ENCODE measurements around the gene UBTD2.
A peak's percentile ranks its signal among the peaks of the same experiment; 100 is the strongest.

Gene UBTD2

GRCh38 chr5:172311026-172311425, 27.5 kb upstream of the UBTD2 start:
- no peak overlapping the region for H2AK5ac ChIP-seq (ENCODE audit: low read depth, low read length)
- no peak overlapping the region for H4K8ac ChIP-seq (ENCODE audit: low read depth, low read length)
- H3K9me3 ChIP-seq (replicated peaks in 1 of 2; ENCODE audit: control insufficient read depth in 2 of 2, insufficient read depth in 1 of 2, low read depth in 1 of 2, low read length in 2 of 2) = no peaks in the 10 kb centered on the region
- H3K9ac ChIP-seq (ENCODE audit: low read depth, low read length, poor library complexity) = no peak overlapping the region
- H2AFZ ChIP-seq (ENCODE audit: low read length) = no peak overlapping the region
- no peak overlapping the region for H3K23ac ChIP-seq (ENCODE audit: low read depth, low read length, poor library complexity)
- H2BK5ac ChIP-seq (ENCODE audit: low read length) = no peak overlapping the region
- no CpG with 5 or more reads among the region's 7 CpGs for WGBS, 2 donors (ENCODE audit: extremely low coverage in 2 of 2, insufficient read length in 2 of 2, insufficient replicate concordance in 1 of 2)
- no peak overlapping the region for H2BK12ac ChIP-seq (ENCODE audit: low read length)
- H3K4ac ChIP-seq (ENCODE audit: low read length) = no peak overlapping the region
- H4K91ac ChIP-seq (ENCODE audit: low read depth, low read length, poor library complexity) = no peak overlapping the region
- no peak for DNase-seq (ENCODE audit: low spot score)
- no peaks in the 10 kb centered on the region for H3K79me1 ChIP-seq (ENCODE audit: low read depth, low read length)
- no peaks in the 10 kb centered on the region for H3K4me1 ChIP-seq (ENCODE audit: control insufficient read depth in 2 of 2, insufficient read depth in 1 of 2, low read depth in 1 of 2, low read length in 2 of 2)
- H3K4me3 ChIP-seq (ENCODE audit: low read length in 2 of 2) = no peak overlapping the region
- no peak overlapping the region for H2BK15ac ChIP-seq (ENCODE audit: low read length)
- H3K18ac ChIP-seq (ENCODE audit: low read length) = no peak overlapping the region
- H3K36me3 ChIP-seq (replicated peaks in 1 of 2; ENCODE audit: control insufficient read depth in 2 of 2, insufficient read depth in 2 of 2, low read length in 2 of 2) = no peaks in the 10 kb centered on the region
- H3K27me3 ChIP-seq (ENCODE audit: control insufficient read depth in 3 of 3, insufficient read depth in 3 of 3, low read depth in 1 of 3, low read length in 3 of 3) = no peaks in the 10 kb centered on the region
- no peak overlapping the region for H3K4me2 ChIP-seq (ENCODE audit: insufficient read depth, low read length, poor library complexity, severe bottlenecking)
- no peak overlapping the region for H2BK120ac ChIP-seq (ENCODE audit: low read depth, low read length)
- no peak overlapping the region for H3K27ac ChIP-seq (replicated peaks; ENCODE audit: low read length)
- H3K14ac ChIP-seq (ENCODE audit: low read length) = no peak overlapping the region

GRCh38 chr5:172305380-172305779, 21.8 kb upstream of the UBTD2 start:
- Histone ChIP-seq H3K27me3 (ENCODE audit: control insufficient read depth in 3 of 3, insufficient read depth in 3 of 3, low read depth in 1 of 3, low read length in 3 of 3) (no peaks in the 10 kb centered on the region), H4K8ac (ENCODE audit: low read depth, low read length) (no peak overlapping the region), H4K91ac (ENCODE audit: low read depth, low read length, poor library complexity) (no peak overlapping the region), H2BK5ac (ENCODE audit: low read length) (no peak overlapping the region), H3K79me1 (ENCODE audit: low read depth, low read length) (no peaks in the 10 kb centered on the region), H3K4me1 (ENCODE audit: control insufficient read depth in 2 of 2, insufficient read depth in 1 of 2, low read depth in 1 of 2, low read length in 2 of 2) (peaks cover 0 to 3% of the 10 kb centered on the region in 2 donors), H3K4me2 (ENCODE audit: insufficient read depth, low read length, poor library complexity, severe bottlenecking) (no peak overlapping the region), H2AK5ac (ENCODE audit: low read depth, low read length) (no peak overlapping the region), H3K27ac (replicated peaks; ENCODE audit: low read length) (no peak overlapping the region), H2BK12ac (ENCODE audit: low read length) (no peak overlapping the region), H3K9me3 (replicated peaks in 1 of 2; ENCODE audit: control insufficient read depth in 2 of 2, insufficient read depth in 1 of 2, low read depth in 1 of 2, low read length in 2 of 2) (peaks cover 2 to 6% of the 10 kb centered on the region in 2 donors), H2AFZ (ENCODE audit: low read length) (no peak overlapping the region), H3K4ac (ENCODE audit: low read length) (no peak overlapping the region), H3K9ac (ENCODE audit: low read depth, low read length, poor library complexity) (no peak overlapping the region), H3K14ac (ENCODE audit: low read length) (no peak overlapping the region), H3K36me3 (replicated peaks in 1 of 2; ENCODE audit: control insufficient read depth in 2 of 2, insufficient read depth in 2 of 2, low read length in 2 of 2) (no peaks in the 10 kb centered on the region), H3K23ac (ENCODE audit: low read depth, low read length, poor library complexity) (no peak overlapping the region), H2BK120ac (ENCODE audit: low read depth, low read length) (no peak overlapping the region), H3K18ac (ENCODE audit: low read length) (no peak overlapping the region), H3K4me3 (ENCODE audit: low read length in 2 of 2) (no peak overlapping the region), H2BK15ac (ENCODE audit: low read length) (no peak overlapping the region)
- 100% methylated on average over 1 of the region's 2 CpGs; no CpG with 5 or more reads in 1 of the 2 donors for WGBS, 2 donors (ENCODE audit: extremely low coverage in 2 of 2, insufficient read length in 2 of 2, insufficient replicate concordance in 1 of 2)
- no peak for DNase-seq (ENCODE audit: low spot score)

GRCh38 chr5:172303572-172304335, 20.2 kb upstream of the UBTD2 start:
- H3K27ac ChIP-seq (replicated peaks; ENCODE audit: low read length) = no peak overlapping the region
- H4K91ac ChIP-seq (ENCODE audit: low read depth, low read length, poor library complexity) = no peak overlapping the region
- no peak overlapping the region for H2BK5ac ChIP-seq (ENCODE audit: low read length)
- H2BK15ac ChIP-seq (ENCODE audit: low read length) = no peak overlapping the region
- H3K4me2 ChIP-seq (ENCODE audit: insufficient read depth, low read length, poor library complexity, severe bottlenecking) = no peak overlapping the region
- peaks cover 0 to 3% of the 10 kb centered on the region in 2 donors for H3K4me1 ChIP-seq (ENCODE audit: control insufficient read depth in 2 of 2, insufficient read depth in 1 of 2, low read depth in 1 of 2, low read length in 2 of 2)
- H2AFZ ChIP-seq (ENCODE audit: low read length) = peak overlapping the region; percentile 65
- DNase-seq (ENCODE audit: low spot score) = no peak
- H2BK12ac ChIP-seq (ENCODE audit: low read length) = no peak overlapping the region
- H3K23ac ChIP-seq (ENCODE audit: low read depth, low read length, poor library complexity) = no peak overlapping the region
- H3K27me3 ChIP-seq (ENCODE audit: control insufficient read depth in 3 of 3, insufficient read depth in 3 of 3, low read depth in 1 of 3, low read length in 3 of 3) = no peaks in the 10 kb centered on the region
- H4K8ac ChIP-seq (ENCODE audit: low read depth, low read length) = no peak overlapping the region
- H2BK120ac ChIP-seq (ENCODE audit: low read depth, low read length) = no peak overlapping the region
- H3K14ac ChIP-seq (ENCODE audit: low read length) = no peak overlapping the region
- peak overlapping the region in 1 of 2 donors; percentile 36 for H3K4me3 ChIP-seq (ENCODE audit: low read length in 2 of 2)
- peaks cover 2 to 6% of the 10 kb centered on the region in 2 donors for H3K9me3 ChIP-seq (replicated peaks in 1 of 2; ENCODE audit: control insufficient read depth in 2 of 2, insufficient read depth in 1 of 2, low read depth in 1 of 2, low read length in 2 of 2)
- no peak overlapping the region for H3K18ac ChIP-seq (ENCODE audit: low read length)
- H3K79me1 ChIP-seq (ENCODE audit: low read depth, low read length) = no peaks in the 10 kb centered on the region
- H2AK5ac ChIP-seq (ENCODE audit: low read depth, low read length) = no peak overlapping the region
- no peaks in the 10 kb centered on the region for H3K36me3 ChIP-seq (replicated peaks in 1 of 2; ENCODE audit: control insufficient read depth in 2 of 2, insufficient read depth in 2 of 2, low read length in 2 of 2)
- no CpG with 5 or more reads among the region's 3 CpGs for WGBS, 2 donors (ENCODE audit: extremely low coverage in 2 of 2, insufficient read length in 2 of 2, insufficient replicate concordance in 1 of 2)
- no peak overlapping the region for H3K9ac ChIP-seq (ENCODE audit: low read depth, low read length, poor library complexity)
- H3K4ac ChIP-seq (ENCODE audit: low read length) = no peak overlapping the region

- Histone ChIP-seq H3K27ac (replicated peaks; ENCODE audit: low read length) (no peak overlapping the region), H3K36me3 (replicated peaks in 1 of 2; ENCODE audit: control insufficient read depth in 2 of 2, insufficient read depth in 2 of 2, low read length in 2 of 2) (no peaks in the 10 kb centered on the region)
These were observed 19.6 kb upstream of the UBTD2 start for GRCh38 chr5:172303162-172303561.

More at GRCh38 chr5:172303162-172303561, 19.6 kb upstream of the UBTD2 start:
- Histone ChIP-seq H2BK15ac (ENCODE audit: low read length) (no peak overlapping the region), H3K4me3 (ENCODE audit: low read length in 2 of 2) (peak overlapping the region in 1 of 2 donors; percentile 36), H4K91ac (ENCODE audit: low read depth, low read length, poor library complexity) (no peak overlapping the region), H2BK12ac (ENCODE audit: low read length) (no peak overlapping the region), H3K4ac (ENCODE audit: low read length) (no peak overlapping the region), H3K9me3 (replicated peaks in 1 of 2; ENCODE audit: control insufficient read depth in 2 of 2, insufficient read depth in 1 of 2, low read depth in 1 of 2, low read length in 2 of 2) (peaks cover 2 to 6% of the 10 kb centered on the region in 2 donors), H4K8ac (ENCODE audit: low read depth, low read length) (no peak overlapping the region), H3K27me3 (ENCODE audit: control insufficient read depth in 3 of 3, insufficient read depth in 3 of 3, low read depth in 1 of 3, low read length in 3 of 3) (no peaks in the 10 kb centered on the region), H3K18ac (ENCODE audit: low read length) (no peak overlapping the region), H2BK120ac (ENCODE audit: low read depth, low read length) (no peak overlapping the region), H2AK5ac (ENCODE audit: low read depth, low read length) (no peak overlapping the region), H3K79me1 (ENCODE audit: low read depth, low read length) (no peaks in the 10 kb centered on the region), H3K4me2 (ENCODE audit: insufficient read depth, low read length, poor library complexity, severe bottlenecking) (no peak overlapping the region), H3K23ac (ENCODE audit: low read depth, low read length, poor library complexity) (no peak overlapping the region), H3K4me1 (ENCODE audit: control insufficient read depth in 2 of 2, insufficient read depth in 1 of 2, low read depth in 1 of 2, low read length in 2 of 2) (peaks cover 0 to 3% of the 10 kb centered on the region in 2 donors), H3K14ac (ENCODE audit: low read length) (no peak overlapping the region), H3K9ac (ENCODE audit: low read depth, low read length, poor library complexity) (no peak overlapping the region), H2AFZ (ENCODE audit: low read length) (peak overlapping the region; percentile 65), H2BK5ac (ENCODE audit: low read length) (no peak overlapping the region)
- DNase-seq (ENCODE audit: low spot score) = no peak
- WGBS, 2 donors (ENCODE audit: extremely low coverage in 2 of 2, insufficient read length in 2 of 2, insufficient replicate concordance in 1 of 2) = no CpG with 5 or more reads among the region's 5 CpGs
